NCI-H524 (cell line): ENCODE results near the gene GALNT18.

ENCODE experiments used
- DNase-seq, 2 experiments: peaks; one replicate each; lab custom pipeline; 2025; lab: John Stamatoyannopoulos, UW

Gene GALNT18

DNA sequence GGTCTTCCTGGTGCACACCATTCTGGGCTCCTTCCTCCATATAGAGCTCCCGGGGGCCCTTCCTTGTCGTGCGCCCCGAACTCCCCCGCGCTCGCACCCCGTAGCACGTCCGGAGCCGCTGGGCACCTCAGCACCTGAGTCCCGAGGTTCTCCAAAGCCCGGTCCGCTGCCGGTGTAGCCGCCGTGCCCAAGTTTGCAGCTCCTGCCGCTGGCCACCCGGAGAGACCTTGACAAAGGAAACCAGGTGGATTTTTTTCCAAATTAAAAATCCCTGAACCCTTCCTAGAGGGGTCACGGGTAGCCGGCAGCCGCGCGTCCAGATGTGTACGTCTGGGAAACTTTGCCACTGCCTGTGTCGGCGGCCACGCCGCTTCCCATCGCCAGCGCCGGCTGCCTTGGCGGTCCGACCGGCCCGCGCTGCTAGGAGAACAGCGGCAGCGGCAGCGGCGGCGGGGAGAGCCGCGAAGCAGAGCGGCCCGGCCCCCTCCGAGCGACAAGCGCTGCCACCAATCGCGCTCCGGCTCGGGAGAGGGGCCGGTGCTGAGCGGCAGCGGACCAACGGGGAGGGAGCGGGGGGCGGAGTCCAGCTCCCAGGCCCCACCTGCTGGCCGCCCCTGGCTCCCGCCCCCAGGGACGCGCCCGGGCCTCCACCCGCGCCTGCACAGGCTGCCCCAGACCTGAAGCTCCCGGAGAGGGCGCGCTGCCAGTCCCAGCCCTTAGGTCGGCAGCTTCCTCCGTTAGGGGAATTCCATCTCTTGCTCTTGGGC is at the start of gene GALNT18:
Gene GALNT18, minus strand, starts transcription at position 433 of the 767 bp plus-strand sequence.
- peak; percentile 81 to 92 for DNase-seq

DNA sequence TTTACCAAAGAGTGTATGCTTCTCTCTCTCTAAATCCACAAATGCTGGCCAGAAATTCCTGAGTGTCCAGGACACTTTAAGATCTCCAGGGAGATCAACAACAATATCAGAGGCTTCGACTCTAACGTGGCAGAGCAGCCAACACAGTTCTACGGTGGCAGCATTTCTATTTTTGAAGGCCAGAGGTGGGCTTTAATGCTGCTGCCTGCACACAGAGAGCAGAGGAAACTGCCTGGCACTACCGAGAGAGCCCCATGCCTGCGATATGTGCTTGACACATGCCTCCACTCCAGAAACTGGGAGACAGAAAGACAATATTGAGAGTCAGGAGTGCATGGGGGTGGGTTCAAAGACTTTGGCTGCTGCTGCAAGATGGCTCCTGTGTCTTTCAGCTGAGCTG is 48.8 kb upstream of the GALNT18 start:
- DNase-seq, result no peak

DNA sequence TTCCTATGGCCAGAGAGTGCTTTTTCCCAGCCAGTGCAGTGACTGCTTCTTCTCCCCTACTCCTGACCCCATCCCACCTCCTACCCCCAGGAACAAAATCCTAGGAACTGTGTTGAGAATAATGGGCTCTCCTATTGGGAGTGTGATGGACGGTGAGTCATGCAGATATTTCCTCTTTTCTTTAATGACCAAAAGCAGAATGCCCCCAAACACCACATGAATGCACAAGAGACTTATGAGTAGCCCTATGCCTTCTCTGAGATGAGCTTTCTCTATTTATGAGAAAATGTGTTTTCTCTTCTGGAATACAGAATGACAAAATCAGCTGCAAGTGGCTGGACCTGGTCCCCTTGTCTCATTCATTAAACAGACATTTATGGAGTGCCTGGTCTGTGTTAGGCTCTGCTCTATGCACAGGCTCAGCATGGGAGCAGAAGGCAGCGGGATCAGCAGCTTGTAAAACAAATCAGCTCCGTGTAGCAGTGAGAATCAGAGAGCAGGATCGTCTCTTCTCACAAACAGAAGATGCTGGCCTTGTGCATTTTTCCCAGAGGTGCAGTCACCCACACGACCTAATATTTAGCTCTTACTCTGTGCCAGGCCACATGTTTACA is 47.5 kb upstream of the GALNT18 start:
- peak in 1 of 2 experiments; percentile 14 for DNase-seq

DNA sequence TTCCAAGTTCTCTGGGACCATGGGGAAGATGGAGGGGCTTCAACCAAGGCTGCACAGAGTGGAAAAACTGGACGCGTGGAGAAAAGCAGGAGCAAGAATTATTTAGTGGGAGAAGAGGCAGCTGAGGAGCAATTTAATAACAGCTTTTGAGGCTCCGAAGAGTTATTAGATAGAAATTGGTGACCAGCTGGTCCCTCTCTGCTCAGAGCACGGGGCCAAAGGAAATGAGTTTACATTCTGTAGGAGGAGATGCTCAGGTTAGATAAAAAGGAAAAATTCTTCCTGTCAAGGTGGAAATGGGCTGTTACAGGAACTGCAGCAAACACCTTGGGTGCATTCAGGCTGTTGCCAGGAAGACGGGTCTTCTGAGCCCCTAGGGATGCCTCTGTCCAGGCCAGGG is 47.0 kb upstream of the GALNT18 start:
- peak in 1 of 2 experiments; percentile 14 for DNase-seq

DNA sequence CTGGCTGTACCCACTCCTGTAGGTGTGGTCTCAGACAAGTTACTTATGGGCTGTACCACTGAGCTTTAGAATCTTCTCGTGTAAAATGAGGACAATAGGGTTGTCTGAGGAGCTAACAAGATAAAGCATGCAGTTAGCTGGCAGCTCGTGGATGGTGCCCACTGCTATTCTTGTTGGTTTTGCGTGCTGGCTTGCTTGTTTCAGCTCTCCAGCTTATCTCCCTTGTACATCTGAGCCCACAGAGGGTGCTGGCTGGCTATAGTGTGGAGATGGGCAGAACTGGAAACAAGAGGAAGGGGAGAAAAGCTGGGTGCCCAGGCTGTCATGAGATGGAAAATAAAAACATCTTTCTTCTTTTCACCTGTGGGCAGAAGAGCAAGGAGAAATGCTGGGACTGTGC is 46.5 kb upstream of the GALNT18 start:
- no peak for DNase-seq

DNA sequence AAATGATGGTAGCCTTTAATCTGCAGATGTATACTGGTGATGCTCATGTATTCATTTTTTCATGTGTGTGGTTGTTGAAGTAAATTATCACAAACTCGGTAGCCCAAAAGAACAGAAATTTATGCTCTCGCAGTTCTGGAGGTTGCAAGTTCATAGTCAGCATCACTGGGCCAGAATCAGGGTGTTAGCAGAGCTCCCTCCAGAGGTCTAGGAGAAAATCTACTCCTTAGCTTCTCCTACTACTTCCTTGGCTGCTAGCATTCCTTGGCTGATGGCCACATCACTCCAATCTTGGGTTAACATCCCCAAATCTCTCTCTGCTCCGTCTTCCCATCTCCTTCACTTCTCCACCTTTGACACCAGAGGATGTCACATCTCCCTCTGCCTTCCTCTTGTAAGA is 45.3 kb upstream of the GALNT18 start:
- DNase-seq, result no peak

DNA sequence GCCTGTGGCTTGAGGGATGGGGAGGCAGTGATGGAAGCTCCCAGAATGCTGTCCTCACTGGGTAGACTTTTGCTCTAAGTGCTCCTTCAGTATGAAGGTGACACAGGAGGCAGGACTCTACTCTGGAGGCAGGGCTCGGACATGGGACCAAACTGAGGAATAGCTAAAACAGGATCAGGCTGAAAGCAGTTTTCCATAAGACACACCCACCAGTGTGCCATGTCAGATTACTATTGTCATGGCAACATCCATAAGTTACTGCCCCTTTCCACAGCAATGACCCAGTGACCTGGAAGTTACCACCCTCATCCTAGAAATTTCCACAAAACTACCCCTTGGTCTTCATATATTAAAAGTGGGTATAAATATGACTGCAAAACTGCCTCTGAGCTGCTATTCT is 43.6 kb upstream of the GALNT18 start:
- no peak for DNase-seq

DNA sequence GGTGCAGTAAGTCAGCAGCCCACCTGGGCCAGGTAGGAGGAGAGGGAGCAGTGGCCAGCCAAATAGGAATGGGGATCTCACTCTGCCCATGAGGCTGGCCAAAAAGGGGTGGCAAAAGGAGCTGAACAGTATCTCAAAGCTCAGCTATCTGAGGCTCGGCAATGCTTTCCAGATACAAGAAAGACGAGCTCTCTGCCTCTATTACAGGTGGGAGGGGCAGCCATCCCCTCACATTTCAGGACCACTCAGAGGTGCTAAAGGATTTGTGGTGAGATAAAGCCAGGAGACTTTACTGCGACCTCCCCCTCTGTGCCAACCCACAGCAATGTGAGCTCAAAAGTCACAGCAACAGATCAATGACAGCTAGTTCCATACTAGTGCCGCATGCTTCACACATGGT is 42.1 kb upstream of the GALNT18 start:
- no peak for DNase-seq

DNA sequence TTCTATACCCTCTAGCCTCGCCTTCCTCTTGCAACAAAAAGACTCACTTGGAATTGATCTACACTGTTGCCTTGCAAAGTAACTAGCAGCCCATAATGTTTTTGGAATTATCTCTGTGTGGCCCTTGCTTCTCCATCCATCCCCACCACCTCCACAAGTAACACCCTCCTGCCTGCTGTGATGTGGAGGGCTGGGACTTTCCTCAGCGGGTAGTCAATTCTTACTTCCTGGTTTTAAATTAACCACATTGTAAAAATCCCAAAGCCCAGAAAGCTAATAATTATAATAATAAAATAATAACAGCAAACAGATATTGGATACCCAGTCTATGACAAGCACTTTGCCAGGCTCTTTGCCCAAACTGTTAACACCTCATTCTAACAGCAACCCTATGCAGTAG is 40.8 kb upstream of the GALNT18 start:
- no peak for DNase-seq

DNA sequence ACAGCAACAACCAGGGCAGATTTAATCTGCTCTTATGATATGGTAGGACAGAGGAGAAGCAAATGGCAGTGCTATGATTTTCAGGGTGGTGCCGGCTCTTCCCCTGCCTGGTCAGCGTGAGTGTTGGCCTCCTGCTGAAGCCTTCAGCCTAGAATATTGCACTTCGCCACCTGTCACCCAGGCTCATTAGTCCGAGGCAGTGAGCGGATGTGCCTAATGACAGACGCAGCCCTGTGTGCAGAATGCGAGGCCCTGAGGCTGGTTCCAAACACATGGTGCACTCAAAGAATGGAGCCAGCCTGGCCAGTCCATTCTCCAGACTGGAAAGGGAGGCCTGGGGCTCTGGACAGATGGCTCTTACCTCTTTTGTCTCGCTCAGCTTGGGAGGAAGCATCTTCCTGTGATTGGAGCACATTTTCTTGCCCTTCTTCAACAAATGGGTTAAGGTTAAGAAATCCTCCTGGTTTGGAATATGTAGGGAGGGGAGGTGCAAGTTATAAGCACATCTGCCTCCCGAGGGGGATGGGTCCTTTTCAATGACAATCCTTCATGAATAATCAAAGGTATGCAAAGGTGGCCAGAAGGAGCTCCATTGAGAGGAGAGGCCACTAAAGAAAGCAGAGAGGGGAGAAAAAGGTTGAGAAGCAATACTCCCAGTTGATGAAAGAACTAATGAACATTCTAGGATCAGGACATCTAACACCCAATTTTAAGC is 39.7 kb upstream of the GALNT18 start:
- peak; percentile 86 to 92 for DNase-seq

DNA sequence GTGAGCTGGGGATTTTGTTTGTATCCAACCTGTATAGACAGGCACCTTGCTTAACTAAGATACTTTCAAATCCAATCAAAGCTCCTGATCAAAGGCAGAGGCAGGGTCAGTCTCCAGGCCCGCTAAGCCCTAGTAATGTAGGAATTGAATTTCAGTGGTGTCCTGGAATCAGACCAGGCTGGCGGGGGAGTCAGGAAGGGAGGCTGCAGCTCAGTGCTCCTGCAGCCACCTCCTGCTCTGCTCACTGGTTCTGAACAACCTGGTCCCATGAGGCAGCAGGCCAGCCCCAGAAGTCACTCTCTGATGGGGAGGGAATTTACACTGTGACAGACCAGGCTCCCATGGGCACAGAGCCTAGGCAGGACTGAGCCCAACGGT is 38.5 kb upstream of the GALNT18 start:
- DNase-seq, result peak in 1 of 2 experiments; percentile 22

DNA sequence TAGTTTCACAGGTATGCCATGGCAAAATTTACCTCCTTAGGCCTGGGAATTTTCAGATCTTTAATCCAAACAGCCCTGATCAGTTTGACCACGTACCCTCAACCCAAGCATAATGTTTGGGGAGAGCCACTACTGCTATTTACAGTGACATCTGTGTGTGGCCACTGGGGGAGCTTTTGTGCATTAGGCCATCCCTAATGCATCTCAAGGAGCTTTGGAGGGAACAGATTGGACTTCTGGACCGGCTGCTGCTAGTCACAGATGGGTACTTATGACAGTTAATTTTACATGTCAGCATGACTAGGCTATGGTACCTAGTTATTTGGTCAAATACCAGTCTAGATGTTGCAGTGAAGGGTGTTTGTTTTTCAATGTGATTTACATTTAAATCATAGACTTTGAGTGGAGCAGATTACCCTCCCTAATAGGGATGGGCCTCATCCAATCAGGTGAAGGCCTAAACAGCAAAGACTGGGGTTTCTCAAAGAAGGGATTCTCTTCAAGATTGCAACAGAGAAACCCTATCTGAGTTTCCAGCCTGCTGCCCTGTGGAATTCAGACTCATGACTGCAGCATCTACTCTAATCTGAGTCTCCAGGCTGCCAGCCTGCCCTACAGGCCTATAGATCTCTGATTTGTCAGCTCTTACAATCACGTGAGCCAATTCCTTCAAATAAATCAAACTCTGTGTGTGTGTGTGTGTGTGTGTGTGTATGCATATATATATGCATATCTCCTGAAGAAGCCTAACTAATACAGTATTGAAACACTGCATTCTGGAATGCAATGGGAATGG is 38.0 kb upstream of the GALNT18 start:
- peak; percentile 77 to 94 for DNase-seq

DNA sequence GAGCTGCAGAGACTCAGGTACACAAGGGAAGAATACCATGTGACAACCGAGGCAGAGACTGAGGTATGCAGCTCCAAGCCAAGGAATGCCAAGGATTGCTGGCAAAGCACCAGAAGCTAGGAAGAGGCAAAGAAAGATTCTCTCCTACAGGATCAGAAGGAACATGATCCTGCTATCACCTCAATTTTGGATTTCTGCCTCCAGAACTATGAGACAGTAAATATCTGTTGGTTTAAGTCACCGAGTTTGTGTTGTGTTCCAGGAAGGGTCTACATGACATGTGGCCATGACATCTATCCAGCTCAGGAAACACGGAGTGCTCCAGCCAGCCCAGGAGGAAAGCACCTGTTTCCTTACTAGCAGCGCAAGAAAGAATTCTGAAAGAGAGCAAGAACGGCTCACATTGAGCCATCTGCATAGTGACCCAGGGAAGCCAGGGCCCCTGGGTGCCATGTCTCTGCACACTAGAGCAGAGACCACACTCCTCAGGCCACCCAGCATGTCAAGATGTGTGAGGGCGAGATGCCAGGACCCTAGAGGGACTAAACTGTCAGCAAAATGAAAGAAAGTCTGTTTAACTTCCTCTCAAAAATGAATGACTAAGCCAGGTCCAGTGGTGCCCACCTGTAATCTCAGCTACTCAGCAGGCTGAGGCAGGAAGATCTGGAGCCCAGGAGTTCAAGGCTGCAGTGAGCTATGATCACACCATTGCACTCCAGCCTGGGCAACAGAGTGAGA is 35.6 kb upstream of the GALNT18 start:
- no peak for DNase-seq

DNA sequence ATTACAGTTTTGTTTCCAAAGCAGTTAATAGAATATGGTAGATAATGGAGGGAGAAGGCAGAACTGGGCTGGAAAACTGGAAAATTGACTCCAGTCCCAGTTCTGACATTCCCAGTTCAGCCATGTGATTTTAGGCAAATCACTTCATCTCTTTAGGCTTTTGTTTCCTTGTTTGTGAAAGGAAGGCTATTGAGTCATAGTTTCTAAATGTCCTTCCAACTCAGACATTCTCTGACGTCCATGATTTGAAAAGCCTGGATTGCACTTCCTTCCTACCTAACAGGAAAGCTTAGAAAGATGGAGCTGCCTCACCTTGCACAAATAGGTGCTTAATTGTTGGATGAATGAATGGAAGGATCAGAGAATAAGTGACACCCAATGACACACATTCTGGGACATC is 19.8 kb upstream of the GALNT18 start:
- DNase-seq, result no peak

DNA sequence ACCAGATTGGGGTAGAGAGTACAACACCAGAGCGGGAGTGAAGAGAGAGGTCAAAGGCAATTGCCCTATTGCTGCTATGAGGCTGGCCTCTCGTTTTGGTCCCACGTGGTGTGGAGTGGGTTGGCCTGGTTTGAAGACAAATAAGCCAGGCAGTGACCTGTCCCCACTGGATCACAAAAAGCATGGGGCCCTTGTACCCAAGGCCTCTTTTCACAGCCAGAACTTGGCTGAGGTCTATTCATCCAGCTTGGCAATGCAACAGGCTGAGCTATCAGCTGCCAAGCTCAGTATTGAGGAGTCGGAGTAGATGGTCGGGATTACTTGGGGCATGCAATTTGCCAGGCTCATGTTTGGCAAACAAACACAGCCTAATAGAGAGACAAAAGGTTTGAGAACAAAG is 19.2 kb upstream of the GALNT18 start:
- DNase-seq, result no peak

DNA sequence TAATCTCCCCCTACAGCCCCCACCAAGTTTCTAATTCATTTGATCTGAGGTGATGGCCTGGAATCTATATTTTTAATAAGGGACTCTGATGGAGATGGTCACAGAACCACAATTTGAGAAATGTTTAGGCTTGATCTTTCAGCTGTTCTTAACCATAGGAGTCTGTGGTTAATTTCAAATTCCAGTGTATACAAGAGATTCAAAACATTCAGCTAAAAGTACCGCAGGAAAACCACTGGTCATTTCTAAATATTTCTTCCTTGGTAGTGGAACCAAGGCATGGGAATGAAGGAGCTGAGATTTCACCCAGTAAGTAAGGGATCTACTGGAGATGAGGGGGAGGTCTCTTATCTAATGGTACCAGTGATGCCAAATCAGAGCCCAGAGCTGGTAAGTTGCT is 18.3 kb upstream of the GALNT18 start:
- DNase-seq, result no peak

DNA sequence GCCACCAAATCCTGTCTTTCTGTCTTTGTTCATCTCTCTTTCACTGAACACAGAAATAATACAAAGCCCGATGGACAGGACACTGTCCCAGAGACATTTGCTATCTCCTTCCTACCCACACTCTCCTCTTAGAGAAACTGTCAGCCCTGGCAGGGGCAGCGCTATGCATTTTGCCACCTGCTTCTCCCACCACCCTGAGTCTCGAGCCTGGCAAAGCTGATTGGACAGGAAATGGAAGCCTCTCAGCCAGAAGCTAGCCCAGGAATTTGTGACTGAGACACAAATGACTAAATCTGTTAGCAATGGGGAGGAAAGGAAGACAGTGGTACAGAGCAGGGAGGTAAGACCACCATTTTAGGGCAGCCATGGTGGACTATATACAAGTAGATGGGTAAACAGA is 14.9 kb upstream of the GALNT18 start:
- no peak for DNase-seq

DNA sequence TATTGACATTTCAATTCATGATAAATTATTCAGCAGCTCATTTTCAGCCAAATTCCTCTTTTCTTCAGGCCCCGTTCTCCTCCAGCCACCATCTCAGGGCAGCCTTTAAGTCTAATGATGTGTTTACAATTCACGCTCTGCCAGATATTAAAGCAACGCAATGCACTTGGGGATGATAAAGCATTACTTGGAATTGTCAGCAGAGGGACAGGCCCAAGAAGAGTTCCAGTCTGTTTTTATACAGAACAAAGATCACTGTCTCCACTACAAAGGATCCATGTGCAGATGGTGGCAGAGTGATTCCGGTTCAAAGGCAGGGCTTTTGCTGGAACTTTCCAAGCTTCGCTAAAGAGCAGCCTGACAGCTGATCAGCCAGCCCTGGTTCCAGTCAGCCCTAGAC is 13.6 kb upstream of the GALNT18 start:
- no peak for DNase-seq

DNA sequence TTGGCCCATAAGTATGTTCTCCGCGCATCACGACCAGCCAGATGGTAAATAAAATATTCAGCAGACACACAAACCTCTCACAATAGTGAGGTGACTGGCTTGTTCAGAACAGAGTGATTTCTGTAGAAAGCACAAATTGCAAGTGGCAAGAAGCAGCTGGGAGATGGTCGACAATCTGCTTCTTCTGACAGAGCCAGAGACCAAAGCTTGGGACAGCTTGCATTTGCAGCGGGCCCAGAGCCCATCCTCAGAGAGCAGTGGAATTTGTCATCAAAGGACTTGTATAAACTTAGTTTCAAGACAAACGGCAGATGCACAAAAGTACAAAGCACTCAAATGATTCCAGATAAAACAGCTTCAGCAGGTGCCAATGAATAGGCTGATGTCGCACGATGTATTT is 7.6 kb upstream of the GALNT18 start:
- no peak for DNase-seq

DNA sequence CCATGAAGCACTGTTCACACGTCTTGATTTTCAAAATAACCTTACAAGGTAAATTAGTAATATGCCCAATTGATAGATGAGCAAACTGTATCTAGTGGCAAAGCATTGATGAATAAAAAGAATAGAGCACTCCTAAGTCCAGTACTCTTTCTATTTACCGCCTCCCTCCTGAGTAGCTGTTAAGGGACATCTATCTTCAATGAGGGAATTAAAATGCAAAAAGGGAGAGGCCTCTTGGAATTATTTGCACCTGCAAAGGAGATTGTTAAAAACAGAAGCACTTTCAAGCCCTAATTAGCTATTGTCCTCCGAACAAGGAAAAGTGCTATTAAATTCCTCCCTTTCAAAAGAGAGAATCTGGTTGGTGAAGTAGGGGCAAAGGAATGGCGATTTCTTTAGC is 6.8 kb upstream of the GALNT18 start:
- DNase-seq, result no peak

DNA sequence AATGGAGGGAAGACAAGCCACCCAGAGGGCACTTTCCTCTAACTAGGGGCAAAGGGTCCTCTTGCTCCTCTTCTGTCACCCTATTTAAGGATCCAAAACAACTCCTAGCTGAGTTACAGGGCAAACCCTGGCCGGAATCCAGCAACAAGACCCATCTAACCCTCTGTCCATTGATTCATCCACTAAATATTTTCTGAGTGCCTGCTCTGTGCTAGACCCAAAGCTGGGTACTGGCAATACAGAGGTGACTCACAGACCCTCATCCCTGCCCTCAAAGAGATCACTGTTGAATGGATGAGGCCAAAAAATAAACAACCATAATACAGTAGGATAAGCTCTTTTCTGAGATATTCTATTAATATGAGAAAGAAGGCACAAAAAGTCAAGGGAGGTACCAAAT is 4.3 kb upstream of the GALNT18 start:
- DNase-seq, result no peak

DNA sequence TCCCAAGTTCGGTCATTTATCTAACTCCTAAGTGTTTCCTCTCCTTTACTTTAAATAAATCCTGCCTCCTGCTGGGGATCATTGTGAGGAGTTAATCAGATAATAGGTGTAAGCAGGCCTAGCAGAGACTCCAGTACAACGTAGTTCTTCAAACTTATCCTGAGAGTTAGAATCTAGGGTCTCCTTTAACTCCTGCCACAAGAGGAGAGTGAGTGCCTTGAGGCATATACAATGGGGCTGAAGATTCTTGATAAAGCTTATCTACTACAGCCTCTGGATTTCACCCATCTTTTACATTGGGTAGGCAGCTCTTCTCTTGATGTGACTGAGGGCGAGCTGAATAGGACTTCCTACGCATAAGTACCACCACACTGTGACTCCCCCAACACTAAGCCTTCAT is 3.1 kb upstream of the GALNT18 start:
- DNase-seq, result no peak
